ENCODE data around the gene USP13.

DNA sequence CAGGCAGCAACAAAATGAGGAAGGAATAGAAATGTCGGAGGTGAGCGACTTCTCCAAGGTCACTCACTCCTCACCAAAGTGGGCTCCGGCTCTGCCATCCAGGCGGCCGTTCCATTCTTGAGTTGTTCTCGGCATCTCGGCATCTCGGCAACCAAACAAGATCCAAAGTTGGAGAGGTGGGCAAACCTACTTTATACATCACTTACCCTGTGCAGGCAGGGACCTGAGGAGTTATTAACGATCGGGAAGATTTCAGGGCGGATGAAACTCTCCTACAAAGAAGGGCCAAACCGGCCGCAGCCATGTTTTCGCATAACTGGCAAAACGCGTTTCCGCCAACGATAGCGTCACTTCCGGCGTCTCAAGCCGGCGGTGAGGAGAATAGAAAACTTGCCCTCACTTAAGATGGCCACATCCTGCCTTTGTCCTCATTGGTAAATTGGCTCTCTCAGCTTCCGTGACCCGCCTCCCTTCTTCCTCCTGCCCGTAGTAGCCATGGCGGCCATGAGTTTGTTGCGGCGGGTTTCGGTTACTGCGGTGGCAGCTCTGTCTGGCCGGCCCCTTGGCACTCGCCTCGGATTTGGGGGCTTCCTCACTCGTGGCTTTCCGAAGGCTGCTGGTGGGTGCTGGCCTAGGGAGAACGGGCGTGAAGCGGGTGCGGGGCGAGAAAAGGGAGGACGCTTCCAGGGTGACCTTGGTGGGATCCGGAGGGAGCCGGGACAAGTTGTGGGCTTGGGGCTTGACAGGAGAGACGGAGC, 48.3 kb upstream of the USP13 start, which contains the start of the genes MRPL47 and NDUFB5:
- TF ChIP-seq, protein P1, sequence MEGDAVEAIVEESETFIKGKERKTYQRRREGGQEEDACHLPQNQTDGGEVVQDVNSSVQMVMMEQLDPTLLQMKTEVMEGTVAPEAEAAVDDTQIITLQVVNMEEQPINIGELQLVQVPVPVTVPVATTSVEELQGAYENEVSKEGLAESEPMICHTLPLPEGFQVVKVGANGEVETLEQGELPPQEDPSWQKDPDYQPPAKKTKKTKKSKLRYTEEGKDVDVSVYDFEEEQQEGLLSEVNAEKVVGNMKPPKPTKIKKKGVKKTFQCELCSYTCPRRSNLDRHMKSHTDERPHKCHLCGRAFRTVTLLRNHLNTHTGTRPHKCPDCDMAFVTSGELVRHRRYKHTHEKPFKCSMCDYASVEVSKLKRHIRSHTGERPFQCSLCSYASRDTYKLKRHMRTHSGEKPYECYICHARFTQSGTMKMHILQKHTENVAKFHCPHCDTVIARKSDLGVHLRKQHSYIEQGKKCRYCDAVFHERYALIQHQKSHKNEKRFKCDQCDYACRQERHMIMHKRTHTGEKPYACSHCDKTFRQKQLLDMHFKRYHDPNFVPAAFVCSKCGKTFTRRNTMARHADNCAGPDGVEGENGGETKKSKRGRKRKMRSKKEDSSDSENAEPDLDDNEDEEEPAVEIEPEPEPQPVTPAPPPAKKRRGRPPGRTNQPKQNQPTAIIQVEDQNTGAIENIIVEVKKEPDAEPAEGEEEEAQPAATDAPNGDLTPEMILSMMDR (IDR thresholded peaks at IDR 0.05) = peak in 1 of 4 experiments; percentile 12
- peak; percentile 56 to 69 for TF ChIP-seq POLR2A (IDR thresholded peaks at IDR 0.05)

Measured in gastroesophageal sphincter (tissue), 3 donors.